Measurements from ENCODE around the gene NME7. TPM values are rescaled to one million over a fixed set of nuclear protein-coding genes. Genes with fewer than 3 reads are reported as not detected.
A peak's percentile ranks its signal among the peaks of the same experiment; 100 is the strongest.

NME7 gene
- total and polyA plus RNA-seq, 2 experiments from 2014 or later, result 39.1 to 48.5 TPM

- H3K9me2 ChIP-seq (ENCODE audit: insufficient read depth), result no peaks in the 10 kb centered on the region; the same call in 1 of the 2 replicates
- DNase-seq (ENCODE audit: low spot score) (peak; percentile 63), ATAC-seq (peak; percentile 76)
- no peaks in the 10 kb centered on the region for H3K79me2 ChIP-seq (replicated peaks; ENCODE audit: insufficient read depth)
- no peak overlapping the region for H3K4me2 ChIP-seq
- peak overlapping the region; percentile 86 for H3K27ac ChIP-seq (ENCODE audit: low read depth)
- H3K36me3 Mint-ChIP-seq (ENCODE audit: low read depth), result peaks cover 23% of the 10 kb centered on the region
- no peak overlapping the region for H3K4me3 ChIP-seq
- H3K4me3 Mint-ChIP-seq, result 0 out of 3 replicates have a peak overlapping the region, but pooled peaks have one; percentile 10
- no peaks in the 10 kb centered on the region for H3K27me3 ChIP-seq (ENCODE audit: insufficient read depth)
- no peaks in the 10 kb centered on the region for H3K36me3 ChIP-seq (ENCODE audit: insufficient read depth)
- H4K20me1 ChIP-seq (replicated peaks; ENCODE audit: insufficient read depth), result no peaks in the 10 kb centered on the region
- H3K4me1 ChIP-seq (ENCODE audit: insufficient read depth), result peaks cover 24% of the 10 kb centered on the region
- no peaks in the 10 kb centered on the region for H3K27me3 Mint-ChIP-seq (ENCODE audit: insufficient read depth, low read depth, poor library complexity)
- H3K9me3 Mint-ChIP-seq, result peaks cover 11% of the 10 kb centered on the region
- TF ChIP-seq, protein P1, sequence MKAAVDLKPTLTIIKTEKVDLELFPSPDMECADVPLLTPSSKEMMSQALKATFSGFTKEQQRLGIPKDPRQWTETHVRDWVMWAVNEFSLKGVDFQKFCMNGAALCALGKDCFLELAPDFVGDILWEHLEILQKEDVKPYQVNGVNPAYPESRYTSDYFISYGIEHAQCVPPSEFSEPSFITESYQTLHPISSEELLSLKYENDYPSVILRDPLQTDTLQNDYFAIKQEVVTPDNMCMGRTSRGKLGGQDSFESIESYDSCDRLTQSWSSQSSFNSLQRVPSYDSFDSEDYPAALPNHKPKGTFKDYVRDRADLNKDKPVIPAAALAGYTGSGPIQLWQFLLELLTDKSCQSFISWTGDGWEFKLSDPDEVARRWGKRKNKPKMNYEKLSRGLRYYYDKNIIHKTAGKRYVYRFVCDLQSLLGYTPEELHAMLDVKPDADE (IDR thresholded peaks at IDR 0.05), result no peak
- peak; percentile 94; the same call in 1 of the 2 replicates for TF ChIP-seq NANOG (IDR thresholded peaks at IDR 0.05; ENCODE audit: borderline replicate concordance)
- TF ChIP-seq, protein P2, sequence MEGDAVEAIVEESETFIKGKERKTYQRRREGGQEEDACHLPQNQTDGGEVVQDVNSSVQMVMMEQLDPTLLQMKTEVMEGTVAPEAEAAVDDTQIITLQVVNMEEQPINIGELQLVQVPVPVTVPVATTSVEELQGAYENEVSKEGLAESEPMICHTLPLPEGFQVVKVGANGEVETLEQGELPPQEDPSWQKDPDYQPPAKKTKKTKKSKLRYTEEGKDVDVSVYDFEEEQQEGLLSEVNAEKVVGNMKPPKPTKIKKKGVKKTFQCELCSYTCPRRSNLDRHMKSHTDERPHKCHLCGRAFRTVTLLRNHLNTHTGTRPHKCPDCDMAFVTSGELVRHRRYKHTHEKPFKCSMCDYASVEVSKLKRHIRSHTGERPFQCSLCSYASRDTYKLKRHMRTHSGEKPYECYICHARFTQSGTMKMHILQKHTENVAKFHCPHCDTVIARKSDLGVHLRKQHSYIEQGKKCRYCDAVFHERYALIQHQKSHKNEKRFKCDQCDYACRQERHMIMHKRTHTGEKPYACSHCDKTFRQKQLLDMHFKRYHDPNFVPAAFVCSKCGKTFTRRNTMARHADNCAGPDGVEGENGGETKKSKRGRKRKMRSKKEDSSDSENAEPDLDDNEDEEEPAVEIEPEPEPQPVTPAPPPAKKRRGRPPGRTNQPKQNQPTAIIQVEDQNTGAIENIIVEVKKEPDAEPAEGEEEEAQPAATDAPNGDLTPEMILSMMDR (conservative IDR thresholded peaks at IDR 0.05; ENCODE audit: low read depth in 2 of 2), result no peak
- no peak for TF ChIP-seq CREB1 (CRISPR knock-in tag; IDR thresholded peaks at IDR 0.05; ENCODE audit: low read depth)
- TF ChIP-seq POLR2AphosphoS5 (IDR thresholded peaks at IDR 0.05; ENCODE audit: low read depth), result no peak
- 0 out of 2 replicates have a peak, but pooled peaks have one; percentile 23 for TF ChIP-seq ZNF462 (CRISPR knock-in tag; IDR thresholded peaks at IDR 0.05)
- H3K27ac Mint-ChIP-seq, result peak overlapping the region; percentile 85
- no peaks in the 10 kb centered on the region for H3F3A ChIP-seq (replicated peaks; ENCODE audit: low read depth)
- H3K4me1 Mint-ChIP-seq, result peaks cover 21% of the 10 kb centered on the region
- no peak overlapping the region for H2AFZ ChIP-seq
Measured at GRCh38 chr1:169288011-169288414, 79.6 kb downstream of the NME7 start.
